Stimulated activated CD4-positive, alpha-beta T cell treated with anti-CD3 and anti-CD28 coated beads, Interleukin-4, amount 100 ng/mL, for 4 hours (primary cell): ENCODE results near the gene SELENOT.

ENCODE experiments used
- DNase-seq, 2 experiments: peaks; one replicate each; pipeline ENCODE4 v3.0.0-alpha.2; 2020

The SELENOT gene

GRCh38 chr3:150673966-150674365 lies 70.8 kb downstream of the SELENOT start:
- no peak for DNase-seq

DNA sequence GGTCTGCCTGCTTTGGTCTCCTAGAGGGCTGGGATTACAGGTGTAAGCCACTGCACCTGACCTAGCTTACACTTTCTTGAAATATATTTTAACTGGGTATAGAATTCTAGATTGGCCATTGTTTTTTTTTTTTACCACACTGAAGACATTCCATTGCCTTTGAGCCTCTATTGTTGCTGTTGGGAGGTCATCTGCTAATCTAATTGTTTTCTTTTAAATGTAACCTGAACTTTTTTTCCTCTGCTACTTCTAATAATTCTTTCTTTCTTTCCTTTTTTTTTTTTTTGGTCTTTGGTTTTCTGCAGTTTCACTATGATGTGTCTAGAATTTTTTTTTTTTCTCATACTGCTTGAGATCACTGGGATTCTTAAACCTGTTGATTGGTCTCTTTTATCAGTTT lies 72.5 kb downstream of the SELENOT start:
- DNase-seq = no peak
